ENCODE measurements around the gene DNAH10.
A peak's percentile ranks its signal among the peaks of the same experiment; 100 is the strongest.

Gene DNAH10

GRCh38 chr12:123912415-123913380, 150.6 kb downstream of the DNAH10 start:
- no peak for DNase-seq

GRCh38 chr12:123914726-123915333, 152.7 kb downstream of the DNAH10 start:
- no peak for DNase-seq

- DNase-seq, result no peak
Observed at GRCh38 chr12:123916729-123917128, 154.6 kb downstream of the DNAH10 start.

- DNase-seq, result no peak
Observed at GRCh38 chr12:123917337-123917850, 155.3 kb downstream of the DNAH10 start.

GRCh38 chr12:123919980-123920360, 157.9 kb downstream of the DNAH10 start:
- no peak for DNase-seq

GRCh38 chr12:123923038-123923437, 160.9 kb downstream of the DNAH10 start:
- no peak for DNase-seq

GRCh38 chr12:123923927-123924326, 161.8 kb downstream of the DNAH10 start:
- no peak for DNase-seq

- DNase-seq, result no peak
Observed at GRCh38 chr12:123924539-123924938, 162.4 kb downstream of the DNAH10 start.

GRCh38 chr12:123928274-123928865, 166.3 kb downstream of the DNAH10 start:
- DNase-seq, result no peak

- DNase-seq, result no peak
Observed at GRCh38 chr12:123928897-123929296, 166.8 kb downstream of the DNAH10 start.

GRCh38 chr12:123929946-123930583, 168.0 kb downstream of the DNAH10 start:
- no peak for DNase-seq

GRCh38 chr12:123931686-123932321, 169.7 kb downstream of the DNAH10 start:
- no peak for DNase-seq

GRCh38 chr12:123933214-123933613, 171.1 kb downstream of the DNAH10 start:
- DNase-seq, result no peak

GRCh38 chr12:123934016-123934620, 172.0 kb downstream of the DNAH10 start:
- no peak for DNase-seq

GRCh38 chr12:123934829-123935228, 172.7 kb downstream of the DNAH10 start:
- DNase-seq, result peak; percentile 15

- no peak for DNase-seq
Observed at GRCh38 chr12:123935956-123936355, 173.9 kb downstream of the DNAH10 start.

- no peak for DNase-seq
Observed at GRCh38 chr12:123936471-123936870, 174.4 kb downstream of the DNAH10 start.

GRCh38 chr12:123936956-123937706, 175.0 kb downstream of the DNAH10 start:
- no peak for DNase-seq

- peak; percentile 5 for DNase-seq
Observed at GRCh38 chr12:123937707-123938591, 175.8 kb downstream of the DNAH10 start.
